Subcutaneous adipose tissue (tissue), 4 donors: ENCODE results near the gene ARSB. TPM values are rescaled to one million over a fixed set of nuclear protein-coding genes. Genes with fewer than 3 reads are reported as not detected.

Source experiments
- CTCF ChIP-seq: fragments of 450-650 bp; IDR thresholded peaks from one replicate; pipeline ENCODE4 v1.5.1; 2016; ENCODE audit warnings: low read depth, mild to moderate bottlenecking, control low read depth, antibody characterized with exemption, moderate library complexity
- small RNA-seq: library from RNA; depleted of rRNA; stranded (forward); fragments of <200 nt; gene quantifications from one replicate; pipeline ENCODE3, GENCODE V24; 2016
- total RNA-seq, 4 donors: library from RNA; depleted of rRNA; stranded (reverse); fragments of >200 nt; gene quantifications; one replicate each; pipeline ENCODE4 v1.1.0, GENCODE V29; 2016

Gene ARSB
- total RNA-seq, 4 donors from 2014 or later: 10.9 to 24.8 (median 17.0) TPM

GRCh38 chr5:78730300-78731094 is 254.6 kb downstream of the ARSB start:
- no peak for TF ChIP-seq CTCF

GRCh38 chr5:78727786-78728761 is 257.0 kb downstream of the ARSB start:
- no peak for TF ChIP-seq CTCF

Small RNAs within 50 kb of the gene (small RNA-seq; reads per million reads assigned to genes)
- gene AC025755.1: not detected

Other genes starting within 250 kb of the ARSB start
- gene DMGDH, start 84.4 kb upstream of the ARSB start, total RNA-seq: 10 to 100 TPM in 2 of 4 donors, 1 to 10 TPM in 2; 5.9 to 12.6 (median 9.9) TPM
- gene BHMT2, start 84.5 kb upstream of the ARSB start, total RNA-seq: 10 to 100 TPM; 26.0 to 83.1 (median 67.7) TPM
- gene BHMT, start 126.5 kb upstream of the ARSB start, total RNA-seq: 1 to 10 TPM in 3 of 4 donors, under 1 TPM in 1; 0.44 to 2.4 (median 1.9) TPM